IMR-90 (cell line): ENCODE data around the gene FN3KRP. TPM values are rescaled to one million over a fixed set of nuclear protein-coding genes. Genes with fewer than 3 reads are reported as not detected.
A peak's percentile ranks its signal among the peaks of the same experiment; 100 is the strongest.

Experiments used
- ATAC-seq: fragments of 200-7000 bp; cut with Tn5 transposase; 2 replicates; pipeline ENCODE4 v1.9.1; 2020; ENCODE audit warnings: low read depth, mild to moderate bottlenecking, moderate library complexity
- Bru-seq: library from RNA; stranded (reverse); fragments of 400-500 nt; gene quantifications from one replicate; lab custom pipeline; 2021; lab: Mats Ljungman, UMichigan
- BruChase-seq, 2 experiments: library from RNA; stranded (reverse); fragments of 400-500 nt; gene quantifications; one replicate each; lab custom pipeline; 2021; lab: Mats Ljungman, UMichigan
- BruUV-seq: library from RNA; stranded (reverse); fragments of 400-500 nt; replicated peaks from 2 replicates; lab custom pipeline; 2021; lab: Mats Ljungman, UMichigan
- CTCF ChIA-PET: fragments of 300-600 bp; formaldehyde crosslinking; extraction: SDS; loops from one replicate; lab custom pipeline; 2021; ENCODE audit warnings: antibody characterized with exemption; lab: Yijun Ruan, JAX
- POLR2A ChIA-PET: fragments of 300-600 bp; sonication (Branson Sonifier 250); formaldehyde crosslinking; loops from one replicate; lab custom pipeline; 2022; ENCODE audit warnings: antibody characterized with exemption; ENCODE audit not compliant: unreplicated experiment; lab: Charles Lee
- DNase-seq: peaks from one replicate; pipeline ENCODE4 v3.0.0; 2013
- H2AFZ ChIP-seq: replicated peaks from 2 replicates; pipeline ENCODE3; 2013; ENCODE audit warnings: low read length, mild to moderate bottlenecking; ENCODE audit not compliant: poor library complexity
- H2AK5ac ChIP-seq: 2 replicates; pipeline ENCODE4 v1.6.1; 2013; ENCODE audit warnings: low read depth, low read length, inconsistent platforms
- H2AK9ac ChIP-seq: replicated peaks from 2 replicates; pipeline ENCODE3; 2013; ENCODE audit warnings: mild to moderate bottlenecking, low read depth, low read length, moderate library complexity; ENCODE audit not compliant: poor library complexity
- H2BK120ac ChIP-seq: 2 replicates; pipeline ENCODE4 v1.6.1; 2013; ENCODE audit warnings: low read depth, low read length, inconsistent platforms
- H2BK15ac ChIP-seq: 3 replicates; pipeline ENCODE4 v1.6.1; 2013; ENCODE audit warnings: low read depth, low read length, inconsistent platforms
- H2BK20ac ChIP-seq: 2 replicates; pipeline ENCODE4 v1.6.1; 2013; ENCODE audit warnings: low read depth, mild to moderate bottlenecking, inconsistent platforms, low read length, moderate library complexity
- H2BK5ac ChIP-seq: 2 replicates; pipeline ENCODE4 v1.6.1; 2013; ENCODE audit warnings: mild to moderate bottlenecking, low read depth, low read length, inconsistent platforms; ENCODE audit not compliant: poor library complexity, severe bottlenecking
- H3K14ac ChIP-seq: replicated peaks from 2 replicates; pipeline ENCODE4 v1.6.1; 2013; ENCODE audit warnings: low read depth, low read length, inconsistent platforms
- H3K18ac ChIP-seq: 2 replicates; pipeline ENCODE4 v1.6.1; 2013; ENCODE audit warnings: low read depth, low read length, control low read depth
- H3K23ac ChIP-seq: 2 replicates; pipeline ENCODE4 v1.6.1; 2013; ENCODE audit warnings: low read depth, low read length, inconsistent platforms
- H3K27ac ChIP-seq: 2 replicates; pipeline ENCODE4 v1.5.1; 2013; ENCODE audit warnings: mild to moderate bottlenecking, control low read depth, low read length; ENCODE audit not compliant: insufficient read depth
- H3K27me3 ChIP-seq: 2 replicates; pipeline ENCODE4 v1.6.1; 2013; ENCODE audit warnings: low read length; ENCODE audit not compliant: control insufficient read depth, insufficient read depth
- H3K36me3 ChIP-seq: 2 replicates; pipeline ENCODE4 v1.6.1; 2013; ENCODE audit warnings: low read length, mixed read lengths; ENCODE audit not compliant: control insufficient read depth, insufficient read depth
- H3K4ac ChIP-seq: 2 replicates; pipeline ENCODE4 v1.6.1; 2013; ENCODE audit warnings: low read depth, low read length, inconsistent platforms
- H3K4me1 ChIP-seq: 2 replicates; pipeline ENCODE4 v1.6.1; 2013; ENCODE audit warnings: low read length, mixed read lengths; ENCODE audit not compliant: control insufficient read depth, insufficient read depth
- H3K4me2 ChIP-seq: 2 replicates; pipeline ENCODE4 v1.6.1; 2013; ENCODE audit warnings: low read depth, mild to moderate bottlenecking, control low read depth, low read length, moderate library complexity
- H3K4me3 ChIP-seq: 2 replicates; pipeline ENCODE4 v1.5.1; 2013; ENCODE audit warnings: low read depth, mild to moderate bottlenecking, control low read depth, low read length, moderate library complexity; ENCODE audit not compliant: insufficient read depth
- H3K56ac ChIP-seq: 2 replicates; pipeline ENCODE4 v1.6.1; 2013; ENCODE audit warnings: low read length, inconsistent platforms; ENCODE audit not compliant: insufficient read depth; ENCODE audit errors: extremely low read depth
- H3K79me1 ChIP-seq, 2 experiments: 2 replicates each; pipeline ENCODE4 v1.6.1; 2013; ENCODE audit warnings: low read length in 2 of 2, inconsistent platforms in 1 of 2, low read depth in 1 of 2
- H3K9ac ChIP-seq: 2 replicates; pipeline ENCODE4 v1.6.1; 2013; ENCODE audit warnings: low read depth, low read length, control low read depth
- H3K9me1 ChIP-seq: 2 replicates; pipeline ENCODE4 v1.6.1; 2013; ENCODE audit warnings: low read length, inconsistent platforms; ENCODE audit not compliant: insufficient read depth
- H3K9me3 ChIP-seq: 2 replicates; pipeline ENCODE4 v1.6.1; 2013; ENCODE audit warnings: low read length; ENCODE audit not compliant: control insufficient read depth, insufficient read depth
- H4K20me1 ChIP-seq: 2 replicates; pipeline ENCODE4 v1.6.1; 2013; ENCODE audit warnings: low read length, inconsistent platforms; ENCODE audit not compliant: insufficient read depth
- H4K5ac ChIP-seq: 2 replicates; pipeline ENCODE4 v1.6.1; 2013; ENCODE audit warnings: mild to moderate bottlenecking, low read depth, low read length, control low read depth
- H4K8ac ChIP-seq, 2 experiments: 2 replicates each; pipeline ENCODE4 v1.6.1; 2013; ENCODE audit warnings: low read depth in 2 of 2, low read length in 2 of 2, control low read depth in 1 of 2, inconsistent platforms in 1 of 2
- H4K91ac ChIP-seq: 2 replicates; pipeline ENCODE4 v1.6.1; 2013; ENCODE audit warnings: low read depth, low read length, inconsistent platforms; ENCODE audit not compliant: insufficient read depth
- BHLHE40 ChIP-seq: fragments of 150-350 bp; IDR thresholded peaks from 2 replicates; pipeline ENCODE4 v1.6.1; 2016; ENCODE audit warnings: mild to moderate bottlenecking, low read depth, low read length
- ELK1 ChIP-seq: fragments of 150-350 bp; IDR thresholded peaks from 2 replicates; pipeline ENCODE4 v1.6.1; 2016; ENCODE audit warnings: low read depth, mild to moderate bottlenecking, low read length, moderate library complexity, borderline replicate concordance
- FOS ChIP-seq: fragments of 150-350 bp; IDR thresholded peaks from 2 replicates; pipeline ENCODE4 v1.6.1; 2016; ENCODE audit warnings: low read depth, low read length
- MAZ ChIP-seq: IDR thresholded peaks from 2 replicates; pipeline ENCODE4 v1.6.1; 2012; ENCODE audit warnings: low read depth, mild to moderate bottlenecking, low read length, improper control_type of control experiment, moderate library complexity, borderline replicate concordance
- MXI1 ChIP-seq: IDR thresholded peaks from 2 replicates; pipeline ENCODE4 v1.6.1; 2012; ENCODE audit warnings: low read depth, mild to moderate bottlenecking, low read length, moderate library complexity, borderline replicate concordance
- NFE2L2 ChIP-seq: fragments of 150-350 bp; IDR thresholded peaks from 2 replicates; pipeline ENCODE4 v1.6.1; 2016; ENCODE audit warnings: low read depth, mild to moderate bottlenecking, low read length
- POLR2A ChIP-seq: IDR thresholded peaks from 2 replicates; pipeline ENCODE4 v1.6.1; 2012; ENCODE audit warnings: mild to moderate bottlenecking, low read depth, low read length
- WGBS, 2 experiments: methylation state at CpG; one replicate each; pipeline versions ENCODE4 v1.1.5 to v1.1.7; 2013; ENCODE audit warnings: missing lambda C conversion rate in 2 of 2; ENCODE audit not compliant: insufficient read length in 1 of 2; ENCODE audit errors: extremely low coverage in 2 of 2; 5-methylcytosine and 5-hydroxymethylcytosine counted together
- dilution Hi-C: fragments of 300-500 bp; cut with HindIII; formaldehyde crosslinking; loops from one replicate; pipeline ENCODE4 v1.14.3; 2018; ENCODE audit warnings: low sequenced_read_pairs; ENCODE audit not compliant: unreplicated experiment
- in situ Hi-C: fragments of 300-500 bp; cut with MboI; formaldehyde crosslinking; loops from 3 replicates; pipeline ENCODE4 v1.14.3; 2019; ENCODE audit warnings: low sequenced_read_pairs, inconsistent platforms, mixed read lengths
- intact Hi-C: fragments of 100-400 bp; cut with micrococcal nuclease; formaldehyde crosslinking; loops from 2 replicates; pipeline ENCODE4 v1.10.0; 2022
- long read RNA-seq: library from polyadenylated mRNA; unstranded; transcript quantifications from one replicate; pipeline ENCODE4 v2.0.0, GENCODE V29; 2021; ENCODE audit not compliant: unreplicated experiment
- polyA plus RNA-seq, 3 experiments: library from polyadenylated mRNA; depleted of rRNA; stranded (reverse); fragments of >200 nt; gene quantifications; 2 replicates each; pipeline ENCODE4 v1.2.3, GENCODE V29; 2012; ENCODE audit warnings: low replicate concordance in 1 of 3
- total RNA-seq: library from RNA; depleted of rRNA; stranded (reverse); fragments of >200 nt; gene quantifications from 2 replicates; pipeline ENCODE4 v1.2.3, GENCODE V29; 2012; rRNA removed

FN3KRP gene
- total RNA-seq: 18.6 and 20.6 TPM in 2 replicates
- 20.3 and 21.4 TPM in 2 replicates for polyA plus RNA-seq (2012; rRNA removed)
- polyA plus RNA-seq (2012; cell fraction: cytosol; rRNA removed): 15.3 and 16.8 TPM in 2 replicates
- 19.8 and 23.1 TPM in 2 replicates for polyA plus RNA-seq (2012; cell fraction: nucleus; rRNA removed; ENCODE audit: low replicate concordance)
- percentile 54 among the genes with signal in this experiment for Bru-seq, nascent RNA
- BruChase-seq, experiment 1, labeled RNA remaining after a 6-hour chase: percentile 67 among the genes with signal in this experiment
- BruChase-seq, experiment 2, labeled RNA remaining after a 2-hour chase: percentile 60 among the genes with signal in this experiment
- long read RNA-seq, transcript FN3KRP-201 (6 exons, 1,849 nt): major isoform, 58 of 65 reads
- long read RNA-seq, partial matches to known transcripts: 0 of 65 reads
- long read RNA-seq, other reads (novel, unspliced or antisense): 5 of 65 reads

- H2BK5ac ChIP-seq: no peak within 1 kb of the TSS
- no TSS peak for BruUV-seq
- peak within 1 kb of the TSS; percentile 93 for H2AFZ ChIP-seq
- H4K91ac ChIP-seq: no peak within 1 kb of the TSS
- ATAC-seq (peak; percentile 96), DNase-seq (peak; percentile 83)
- H3K27ac ChIP-seq: peak within 1 kb of the TSS; percentile 87
- peaks cover 6% of the 10 kb centered on the region for H3K9me1 ChIP-seq
- H3K23ac ChIP-seq: peak within 1 kb of the TSS; percentile 85; the same call in 1 of the 2 replicates
- H3K4me3 ChIP-seq: peak within 1 kb of the TSS; percentile 94
- peaks cover 10 to 22% of the 10 kb centered on the region in 2 experiments for H3K79me1 ChIP-seq
- peak within 1 kb of the TSS; percentile 99 for H3K4me2 ChIP-seq
- peaks cover 15% of the 10 kb centered on the region for H3K36me3 ChIP-seq
- H4K8ac ChIP-seq: peak within 1 kb of the TSS; percentile 57 to 61; a peak in 3 of 4 replicates
- no peak within 1 kb of the TSS for H2BK120ac ChIP-seq
- H3K4me1 ChIP-seq: peaks cover 7% of the 10 kb centered on the region
- H2BK20ac ChIP-seq: no peak within 1 kb of the TSS
- no peaks in the 10 kb centered on the region for H3K9me3 ChIP-seq
- ChIA-PET CTCF (no interaction called here), POLR2A (interaction anchor here (0.7 kb wide), 2 partner anchors 15 to 487 kb away, joined by 10 read pairs; no protein-coding TSS in a partner anchor)
- intact Hi-C loops (no loop called here), dilution Hi-C loops (no loop called here), in situ Hi-C loops (no loop called here)
- H3K18ac ChIP-seq: peak within 1 kb of the TSS; percentile 42; the same call in 1 of the 2 replicates
- H2AK5ac ChIP-seq: no peak within 1 kb of the TSS; the same call in 1 of the 2 replicates
- H2BK15ac ChIP-seq: no peak within 1 kb of the TSS
- peak within 1 kb of the TSS; percentile 59 for H3K14ac ChIP-seq
- peak within 1 kb of the TSS; percentile 94 for H3K9ac ChIP-seq
- peaks cover 5% of the 10 kb centered on the region; the same call in 1 of the 2 replicates for H3K27me3 ChIP-seq
- 0 out of 2 replicates have a peak, but pooled peaks cover 4% of the 10 kb centered on the region for H4K20me1 ChIP-seq
- WGBS, 2 experiments: 0% methylated on average over 30 of the region's 75 CpGs; no CpG with 5 or more reads in 1 of the 2 experiments
- H3K56ac ChIP-seq: no peak within 1 kb of the TSS
- TF ChIP-seq NFE2L2 (no peak), ELK1 (no peak), FOS (no peak), POLR2A (peak; percentile 70), BHLHE40 (peak; percentile 53; the same call in 1 of the 2 replicates), MXI1 (peak; percentile 72), MAZ (peak; percentile 64; the same call in 1 of the 2 replicates)
- H2AK9ac ChIP-seq: peak within 1 kb of the TSS; percentile 84
- peak within 1 kb of the TSS; percentile 59 for H3K4ac ChIP-seq
- peak within 1 kb of the TSS; percentile 83 for H4K5ac ChIP-seq
Observed at GRCh38 chr17:82716203-82717010, at the start of gene FN3KRP. TSS of gene FN3KRP (plus strand) at chr17:82716706. CDS start at chr17:82716756, 50 bp downstream.
